Amniotic epithelial cell (primary cell): ENCODE measurements around the gene NTN3.

Experiments
- DNase-seq: peaks from one replicate; pipeline ENCODE4 v3.0.0-alpha.2; 2010; ENCODE audit warnings: low read depth

NTN3 gene

DNA sequence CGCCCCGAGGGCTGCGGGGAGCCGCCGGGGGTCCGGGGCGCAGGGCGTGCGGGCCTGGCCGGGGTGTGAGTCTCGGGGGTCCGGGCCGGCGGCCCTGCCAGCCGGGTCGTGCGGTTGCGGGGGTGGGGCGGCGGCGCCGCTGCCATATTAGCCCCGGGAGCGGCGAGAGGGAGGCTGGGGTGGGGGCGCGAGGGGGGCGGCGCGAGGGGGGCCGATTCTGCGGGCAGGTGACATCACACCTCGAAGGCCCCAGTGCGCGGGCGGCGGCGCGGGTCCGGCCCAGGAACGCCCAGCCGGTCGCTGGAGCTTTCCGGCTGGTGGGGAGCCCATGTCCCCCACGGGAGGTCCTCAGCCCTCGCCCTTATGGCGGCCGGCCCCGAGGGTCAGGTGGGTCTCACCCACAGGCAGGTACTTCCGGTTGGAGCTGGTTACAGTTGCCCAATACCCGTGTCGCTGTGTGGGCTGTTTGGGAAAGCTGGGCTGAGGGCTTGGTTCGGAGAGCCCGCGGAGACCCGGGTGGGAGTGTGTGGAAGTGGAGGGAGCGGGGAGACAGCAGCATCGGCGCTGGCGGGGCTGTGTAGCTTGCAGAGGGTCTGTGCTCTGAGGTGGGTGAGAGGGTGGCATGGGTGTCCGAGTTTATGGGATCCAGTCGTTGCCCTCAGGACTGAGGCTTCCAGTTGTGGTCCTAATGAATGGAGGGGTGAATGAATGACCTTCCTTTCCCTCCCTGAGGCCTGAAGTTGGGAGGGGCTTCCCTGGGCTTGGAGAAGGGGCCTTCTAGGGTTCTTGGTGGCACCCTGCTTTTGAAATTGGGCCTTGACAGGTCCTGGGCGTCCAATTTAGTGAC, 43.5 kb downstream of the NTN3 start:
- no peak for DNase-seq

DNA sequence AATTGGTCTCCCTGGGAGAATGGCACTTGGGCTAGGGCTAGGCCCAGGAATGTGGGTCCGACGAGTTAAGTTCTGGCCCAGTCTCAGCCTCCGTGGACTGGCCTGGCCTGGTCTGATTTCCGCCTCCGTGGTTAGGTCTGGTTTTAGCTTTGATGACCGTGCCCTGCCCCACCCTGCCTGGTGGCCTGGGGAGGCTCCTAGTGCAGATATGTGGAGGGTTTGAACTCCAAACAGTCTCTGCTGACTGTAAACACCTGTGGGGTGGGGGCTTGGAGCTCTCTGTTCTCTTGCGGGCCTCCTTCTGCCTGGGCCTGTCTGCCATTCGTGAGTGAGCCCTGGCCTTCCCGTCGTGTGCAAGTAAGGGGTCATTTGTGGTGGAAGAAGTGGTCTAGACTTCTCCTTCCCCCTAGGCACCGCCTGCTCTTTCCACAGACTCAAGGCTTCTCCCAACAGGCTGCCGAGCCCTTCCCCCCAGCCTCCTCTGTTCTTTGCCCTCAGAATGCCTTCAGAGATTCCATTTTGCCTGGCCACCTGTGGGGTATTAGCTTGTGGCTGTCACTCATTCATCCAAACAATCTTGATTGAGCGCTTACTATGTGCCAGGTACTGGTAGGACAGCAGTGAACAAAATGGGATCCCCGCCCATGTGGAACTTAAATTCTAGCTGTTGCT, 44.2 kb downstream of the NTN3 start:
- peak; percentile 27 for DNase-seq

DNA sequence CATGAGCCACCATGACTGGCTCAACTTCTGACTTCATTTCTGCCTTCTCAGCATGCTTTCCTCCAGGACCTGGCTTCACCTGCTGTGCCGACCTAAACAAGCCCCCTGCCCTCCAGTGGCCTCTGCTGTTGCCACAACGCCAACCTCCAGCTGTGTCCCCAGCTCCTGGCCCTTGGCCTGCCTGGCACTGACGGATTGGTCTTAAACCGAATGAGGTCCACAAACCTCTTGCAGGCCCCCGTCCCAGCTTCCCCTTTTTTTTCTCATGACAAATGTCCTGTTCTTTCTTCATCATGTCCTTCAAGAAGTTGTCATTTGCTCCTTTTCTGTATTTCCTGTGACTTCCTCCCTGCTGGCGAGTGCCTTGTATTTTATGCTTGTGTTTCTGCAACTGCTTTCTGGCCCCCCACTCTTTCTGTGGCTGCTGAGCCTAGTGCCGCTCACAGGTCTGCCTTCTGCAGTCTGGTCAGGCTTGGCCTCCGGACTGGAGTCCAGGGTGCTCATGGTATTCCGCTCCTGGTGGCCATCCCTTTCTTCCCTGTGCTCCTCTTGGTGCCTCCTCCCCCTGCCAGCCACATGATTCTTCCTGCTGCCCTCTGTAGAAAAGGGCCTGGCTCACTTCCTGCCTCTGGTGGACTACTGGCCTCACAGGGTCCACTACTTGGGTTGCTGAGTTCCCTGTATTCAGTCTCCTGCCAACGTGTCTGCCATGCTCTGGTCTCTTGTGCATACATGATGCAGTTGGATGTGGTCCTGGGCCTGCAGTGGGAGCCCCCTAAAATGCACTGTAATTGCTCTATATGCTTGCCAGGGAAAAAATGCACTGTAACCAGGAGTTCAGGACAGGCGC, 45.5 kb downstream of the NTN3 start:
- no peak for DNase-seq

DNA sequence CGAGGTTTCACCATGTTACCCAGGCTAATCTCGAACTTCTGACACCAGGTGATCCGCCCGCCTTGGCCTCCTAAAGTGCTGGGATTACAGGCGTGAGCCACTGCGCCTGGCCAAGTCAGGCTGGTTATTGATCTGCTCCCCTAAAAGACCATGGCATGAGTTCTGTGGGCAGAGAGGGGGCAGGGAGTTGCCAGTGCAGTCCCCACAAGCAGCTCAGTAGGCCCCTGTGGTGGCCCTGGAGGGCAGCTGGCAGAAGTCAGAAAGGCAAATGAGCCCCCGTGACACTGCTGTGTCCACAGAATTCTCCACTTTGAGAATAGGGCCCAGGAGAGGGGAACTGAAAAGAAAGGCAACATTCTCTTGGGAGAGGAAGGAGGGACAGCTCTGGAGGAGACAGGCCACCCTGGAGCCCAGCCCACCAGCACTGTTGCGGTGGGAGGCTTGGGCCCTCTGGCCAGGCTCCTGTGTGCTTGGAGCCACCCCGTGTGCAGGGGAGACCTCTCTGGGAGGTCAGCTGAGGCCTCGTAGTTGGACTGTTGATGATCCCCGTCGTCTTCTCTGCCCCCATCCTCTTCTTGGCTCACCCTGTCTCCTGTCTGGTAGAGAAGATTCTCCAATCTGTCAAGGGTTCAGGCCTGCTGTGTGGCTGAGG, 47.0 kb downstream of the NTN3 start:
- no peak for DNase-seq

DNA sequence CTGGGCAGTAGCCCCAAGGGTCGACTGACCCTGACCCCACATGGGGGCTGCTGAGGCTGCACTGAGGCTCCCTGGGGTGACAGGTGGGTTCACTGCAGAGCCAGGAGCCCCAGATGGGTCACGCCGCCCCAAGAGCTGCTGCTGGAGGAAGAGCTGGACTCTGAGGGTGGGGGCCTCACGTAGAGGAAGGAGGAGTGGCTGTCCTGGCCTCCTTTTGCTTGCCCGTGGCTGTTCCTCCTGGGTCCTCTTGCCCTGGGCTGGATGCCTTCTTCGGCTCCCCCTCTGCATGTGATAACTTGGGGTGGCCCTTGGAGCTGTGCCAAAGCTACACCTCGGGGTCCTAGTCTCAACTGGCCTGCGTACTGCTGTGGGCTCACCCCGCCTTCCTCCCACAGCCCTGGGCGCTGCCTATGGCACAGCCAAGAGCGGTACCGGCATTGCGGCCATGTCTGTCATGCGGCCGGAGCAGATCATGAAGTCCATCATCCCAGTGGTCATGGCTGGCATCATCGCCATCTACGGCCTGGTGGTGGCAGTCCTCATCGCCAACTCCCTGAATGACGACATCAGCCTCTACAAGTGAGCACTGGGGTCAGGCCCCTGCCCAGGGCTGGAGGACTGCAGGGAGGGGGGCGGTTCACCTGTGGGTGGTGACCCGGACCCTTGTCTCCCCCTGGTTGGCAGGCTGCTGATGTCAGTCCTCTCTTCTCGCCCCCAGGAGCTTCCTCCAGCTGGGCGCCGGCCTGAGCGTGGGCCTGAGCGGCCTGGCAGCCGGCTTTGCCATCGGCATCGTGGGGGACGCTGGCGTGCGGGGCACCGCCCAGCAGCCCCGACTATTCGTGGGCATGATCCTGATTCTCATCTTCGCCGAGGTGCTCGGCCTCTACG, 48.0 kb downstream of the NTN3 start:
- no peak for DNase-seq

DNA sequence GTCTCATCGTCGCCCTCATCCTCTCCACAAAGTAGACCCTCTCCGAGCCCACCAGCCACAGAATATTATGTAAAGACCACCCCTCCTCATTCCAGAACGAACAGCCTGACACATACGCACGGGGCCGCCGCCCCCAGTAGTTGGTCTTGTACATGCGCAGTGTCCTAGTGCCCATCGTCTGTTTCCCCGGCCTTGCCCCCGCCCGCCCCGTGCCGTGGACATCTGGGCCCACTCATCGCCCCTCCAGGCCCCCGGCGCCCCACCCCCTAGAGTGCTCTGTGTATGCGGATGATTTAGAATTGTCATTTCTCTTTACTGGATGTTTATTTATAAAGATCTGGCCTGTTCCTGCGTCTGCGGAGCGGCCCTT, 48.6 kb downstream of the NTN3 start:
- DNase-seq, result no peak

DNA sequence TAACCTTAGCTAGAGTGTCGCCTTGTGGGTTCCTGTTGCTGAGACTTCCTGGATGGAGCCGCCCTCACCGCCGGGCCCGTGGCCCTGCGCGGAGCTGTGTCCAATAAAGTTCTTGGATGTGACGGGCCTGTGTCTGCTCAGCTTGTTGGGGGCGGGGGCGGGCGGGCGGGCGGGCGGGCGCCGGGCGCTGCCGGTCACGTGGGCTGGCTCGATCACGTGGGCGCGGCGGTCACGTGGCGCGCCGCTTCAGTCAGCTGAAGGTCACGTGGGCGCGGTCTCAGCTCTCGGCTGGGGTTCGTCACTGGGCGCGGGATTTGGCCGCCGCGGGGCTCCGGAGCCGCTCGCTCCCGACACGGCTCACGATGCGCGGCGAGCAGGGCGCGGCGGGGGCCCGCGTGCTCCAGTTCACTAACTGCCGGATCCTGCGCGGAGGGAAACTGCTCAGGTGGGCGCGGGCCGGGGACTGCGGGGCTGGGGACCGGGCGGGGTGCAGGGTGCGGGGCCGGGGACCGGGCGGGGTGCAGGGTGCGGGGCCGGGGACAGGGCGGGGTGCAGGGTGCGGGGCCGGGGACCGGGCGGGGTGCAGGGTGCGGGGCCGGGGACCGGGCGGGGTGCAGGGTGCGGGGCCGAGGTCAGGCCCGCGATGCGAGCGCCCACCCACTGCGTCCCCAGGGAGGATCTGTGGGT, 49.1 kb downstream of the NTN3 start, which contains the start of gene AMDHD2:
Gene AMDHD2, plus strand, starts transcription at position 275 of the 687 bp plus-strand sequence. Its CDS starts 88 bp downstream, at position 363.
- DNase-seq, result peak; percentile 80

DNA sequence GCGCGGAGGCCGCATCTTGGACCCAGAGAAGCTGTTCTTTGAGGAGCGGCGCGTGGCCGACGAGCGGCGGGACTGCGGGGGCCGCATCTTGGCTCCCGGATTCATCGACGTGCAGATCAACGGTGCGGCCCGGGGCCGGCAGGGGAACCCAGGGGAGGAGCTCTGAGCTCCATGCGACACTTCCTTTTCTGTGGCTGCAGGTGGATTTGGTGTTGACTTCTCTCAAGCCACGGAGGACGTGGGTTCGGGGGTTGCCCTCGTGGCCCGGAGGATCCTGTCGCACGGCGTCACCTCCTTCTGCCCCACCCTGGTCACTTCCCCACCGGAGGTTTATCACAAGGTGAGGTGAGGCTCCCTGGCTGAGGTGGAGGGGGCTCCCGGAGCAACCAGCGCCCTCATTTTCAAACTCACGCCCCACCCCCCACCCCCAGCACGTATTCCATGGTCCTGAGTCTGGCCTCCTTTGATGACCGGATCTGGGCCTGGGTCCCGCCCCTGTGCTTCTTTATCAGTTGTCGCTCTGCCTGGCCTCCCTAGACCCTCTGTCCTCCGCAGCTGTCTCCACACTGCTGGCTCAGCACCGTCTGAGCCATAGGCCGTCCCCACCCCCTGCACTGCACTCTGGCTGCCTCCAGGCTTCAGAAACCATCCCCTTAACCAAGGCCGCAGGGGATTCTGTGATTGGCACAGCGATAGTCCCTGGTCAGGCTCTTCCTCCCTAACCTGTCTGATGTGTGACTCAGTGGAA, 49.9 kb downstream of the NTN3 start:
- peak; percentile 27 for DNase-seq
